ENCODE results near the gene CUX1.

- TF ChIP-seq POLR2A (IDR thresholded peaks at IDR 0.05), result no peak
- TF ChIP-seq, protein P1, sequence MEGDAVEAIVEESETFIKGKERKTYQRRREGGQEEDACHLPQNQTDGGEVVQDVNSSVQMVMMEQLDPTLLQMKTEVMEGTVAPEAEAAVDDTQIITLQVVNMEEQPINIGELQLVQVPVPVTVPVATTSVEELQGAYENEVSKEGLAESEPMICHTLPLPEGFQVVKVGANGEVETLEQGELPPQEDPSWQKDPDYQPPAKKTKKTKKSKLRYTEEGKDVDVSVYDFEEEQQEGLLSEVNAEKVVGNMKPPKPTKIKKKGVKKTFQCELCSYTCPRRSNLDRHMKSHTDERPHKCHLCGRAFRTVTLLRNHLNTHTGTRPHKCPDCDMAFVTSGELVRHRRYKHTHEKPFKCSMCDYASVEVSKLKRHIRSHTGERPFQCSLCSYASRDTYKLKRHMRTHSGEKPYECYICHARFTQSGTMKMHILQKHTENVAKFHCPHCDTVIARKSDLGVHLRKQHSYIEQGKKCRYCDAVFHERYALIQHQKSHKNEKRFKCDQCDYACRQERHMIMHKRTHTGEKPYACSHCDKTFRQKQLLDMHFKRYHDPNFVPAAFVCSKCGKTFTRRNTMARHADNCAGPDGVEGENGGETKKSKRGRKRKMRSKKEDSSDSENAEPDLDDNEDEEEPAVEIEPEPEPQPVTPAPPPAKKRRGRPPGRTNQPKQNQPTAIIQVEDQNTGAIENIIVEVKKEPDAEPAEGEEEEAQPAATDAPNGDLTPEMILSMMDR (IDR thresholded peaks at IDR 0.05), result no peak
Measured at GRCh38 chr7:101880282-101881054, 63.0 kb downstream of the CUX1 start.

All from lower leg skin (tissue), 3 donors.